GM19043 (cell line): ENCODE measurements around the gene ELFN2.

Source experiments
- ATAC-seq: cut with Tn5 transposase; IDR thresholded peaks from one replicate; pipeline ENCODE4 v1.9.1; 2021; ENCODE audit warnings: low read depth; ENCODE audit not compliant: unreplicated experiment

Gene ELFN2

GRCh38 chr22:37388538-37388937 lies 38.7 kb downstream of the ELFN2 start:
- no peak for ATAC-seq

DNA sequence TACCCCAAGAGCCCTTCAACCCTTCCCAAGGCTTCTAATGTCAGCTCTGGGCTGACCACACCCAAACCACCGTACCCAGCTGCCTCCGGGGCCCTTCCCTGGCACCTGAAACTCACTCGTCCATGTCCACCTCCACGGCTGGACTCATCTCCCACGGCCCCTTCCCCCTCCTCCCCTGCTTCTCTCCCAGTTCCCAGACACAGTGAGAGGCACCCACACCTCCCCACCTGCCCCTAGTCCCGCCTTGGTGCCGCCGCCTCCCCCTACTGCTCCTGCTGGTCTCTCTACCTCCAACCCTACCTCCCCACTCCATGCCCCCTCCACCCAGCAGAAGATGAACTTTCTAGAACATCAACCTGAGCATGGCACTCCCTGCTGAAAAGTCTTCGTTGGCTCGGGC lies 39.5 kb downstream of the ELFN2 start:
- ATAC-seq, result no peak

GRCh38 chr22:37386441-37386840 lies 40.8 kb downstream of the ELFN2 start:
- ATAC-seq, result no peak

- ATAC-seq, result no peak
Observed at GRCh38 chr22:37384691-37385090, 42.6 kb downstream of the ELFN2 start.

DNA sequence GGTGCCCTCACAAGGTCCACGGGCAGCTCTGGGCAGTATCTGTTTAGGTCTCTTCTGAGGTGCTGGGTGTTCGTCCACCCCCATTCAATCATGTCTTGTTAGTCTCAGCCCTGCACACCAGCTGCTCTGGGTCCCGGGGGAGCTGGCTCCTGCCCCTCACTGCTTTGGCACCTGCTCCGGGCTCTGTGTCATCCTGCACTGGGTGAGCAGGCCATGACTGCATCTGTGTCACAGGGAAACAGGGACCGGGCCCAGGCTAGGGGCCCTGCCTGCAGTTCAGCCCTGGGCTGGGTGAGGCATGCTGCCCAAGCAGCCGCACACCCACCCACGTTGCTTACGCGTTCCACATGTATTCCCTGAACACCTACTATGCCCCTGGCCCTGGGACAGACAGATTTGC lies 43.9 kb downstream of the ELFN2 start:
- ATAC-seq, result no peak

DNA sequence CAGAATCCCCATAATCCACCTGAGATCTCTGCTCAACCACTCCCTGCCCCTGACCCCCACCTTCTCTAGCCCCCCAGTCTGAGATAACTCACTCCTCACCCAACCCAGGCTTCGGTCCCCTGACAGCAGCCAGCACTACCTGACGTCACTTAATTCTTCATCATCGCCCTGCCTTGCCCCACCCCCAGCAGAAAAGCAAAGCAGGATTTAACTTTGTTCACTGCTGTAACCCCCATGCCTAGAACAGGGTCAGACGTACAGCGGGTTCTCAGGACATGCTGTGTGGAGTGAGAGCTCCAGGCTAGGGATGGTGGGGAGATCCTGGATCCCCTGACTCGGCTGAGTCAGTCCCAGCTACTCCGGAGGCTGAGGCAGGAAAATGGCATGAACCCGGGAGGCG lies 45.8 kb downstream of the ELFN2 start:
- ATAC-seq, result no peak

- no peak for ATAC-seq
Observed at GRCh38 chr22:37379722-37380121, 47.6 kb downstream of the ELFN2 start.

DNA sequence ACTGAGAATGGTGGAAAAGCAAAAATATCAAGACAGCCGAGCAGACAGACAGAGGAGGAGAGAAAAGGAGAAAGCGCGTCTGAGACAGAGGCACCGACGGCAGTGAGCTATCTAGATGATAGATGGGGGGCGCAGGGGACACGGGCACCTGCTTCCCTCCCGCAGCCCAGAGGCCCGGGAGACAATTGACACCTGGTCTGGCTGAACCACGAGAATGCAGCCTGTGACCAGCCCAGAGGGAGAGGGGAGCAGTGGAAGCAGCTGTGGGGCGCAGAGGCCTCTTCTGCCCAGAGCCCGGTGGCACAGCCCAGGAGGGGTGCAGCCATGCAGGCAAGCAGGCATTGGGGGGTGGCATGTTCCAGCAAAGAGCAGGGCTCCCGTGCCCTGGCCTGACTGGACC lies 48.2 kb downstream of the ELFN2 start:
- ATAC-seq, result no peak

- ATAC-seq, result no peak
Observed at GRCh38 chr22:37378642-37379058, 48.6 kb downstream of the ELFN2 start.

DNA sequence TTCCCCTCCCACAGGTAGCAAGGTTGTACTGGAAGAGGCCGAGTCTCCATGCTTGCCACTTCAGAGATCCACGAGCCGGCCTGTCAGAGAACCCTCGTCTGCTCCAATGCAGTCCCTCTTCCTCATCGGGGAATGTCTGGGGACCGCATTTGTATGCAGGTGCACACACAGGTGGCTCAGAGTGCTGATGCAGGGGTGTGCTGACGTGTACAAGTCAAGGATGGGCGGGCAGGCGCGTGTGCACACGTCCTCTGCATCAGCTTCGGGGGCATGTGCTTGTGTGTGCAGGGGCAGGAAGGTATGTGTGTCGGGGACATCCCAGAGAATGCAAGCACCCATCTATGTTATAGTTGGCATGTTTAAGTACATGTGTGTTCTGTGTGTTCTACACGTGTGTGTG lies 49.4 kb downstream of the ELFN2 start:
- no peak for ATAC-seq

DNA sequence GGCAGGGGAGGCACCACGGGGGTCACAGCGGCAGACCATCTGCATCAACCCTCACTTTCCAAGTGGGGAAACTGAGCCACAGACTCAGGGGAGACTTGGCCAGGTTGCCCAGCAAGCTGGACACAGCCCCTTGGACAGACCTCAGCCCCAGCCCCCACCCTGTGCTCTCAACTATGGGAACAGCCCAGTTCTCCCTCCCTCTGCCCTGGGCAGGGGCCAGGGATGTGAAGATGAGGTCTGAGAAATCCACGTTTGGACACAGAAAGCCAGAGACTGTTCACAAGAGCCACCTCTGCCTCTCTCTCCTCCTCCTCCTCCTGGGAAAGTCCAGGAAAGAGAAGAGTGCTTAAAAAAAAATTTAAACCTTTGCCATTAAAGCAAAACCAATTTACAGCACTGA lies 50.1 kb downstream of the ELFN2 start:
- ATAC-seq, result no peak

GRCh38 chr22:37376643-37377042 lies 50.6 kb downstream of the ELFN2 start:
- no peak for ATAC-seq

DNA sequence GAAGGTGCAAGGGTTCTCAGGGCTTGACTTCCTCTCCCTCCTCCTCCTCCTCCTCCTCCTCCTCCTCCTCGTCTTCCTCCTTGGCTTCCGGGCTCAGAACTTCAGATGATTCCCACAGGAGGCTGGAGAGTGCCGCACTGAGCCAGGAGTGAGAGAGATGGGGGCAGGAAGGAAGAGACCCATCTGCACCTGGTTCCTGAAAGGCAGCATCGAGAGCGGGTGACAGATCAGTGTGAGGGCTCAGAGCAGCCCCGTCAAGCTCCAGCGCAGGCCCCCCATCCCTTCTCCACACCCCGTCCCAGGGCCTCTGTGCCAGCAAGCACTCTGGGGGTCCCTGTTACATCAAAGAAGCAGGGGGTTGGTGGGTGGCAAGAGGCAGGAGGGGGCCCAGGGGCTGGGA lies 51.5 kb downstream of the ELFN2 start:
- ATAC-seq, result no peak

GRCh38 chr22:37374571-37374970 lies 52.7 kb downstream of the ELFN2 start:
- no peak for ATAC-seq

GRCh38 chr22:37373451-37373850 lies 53.8 kb downstream of the ELFN2 start:
- ATAC-seq, result no peak

DNA sequence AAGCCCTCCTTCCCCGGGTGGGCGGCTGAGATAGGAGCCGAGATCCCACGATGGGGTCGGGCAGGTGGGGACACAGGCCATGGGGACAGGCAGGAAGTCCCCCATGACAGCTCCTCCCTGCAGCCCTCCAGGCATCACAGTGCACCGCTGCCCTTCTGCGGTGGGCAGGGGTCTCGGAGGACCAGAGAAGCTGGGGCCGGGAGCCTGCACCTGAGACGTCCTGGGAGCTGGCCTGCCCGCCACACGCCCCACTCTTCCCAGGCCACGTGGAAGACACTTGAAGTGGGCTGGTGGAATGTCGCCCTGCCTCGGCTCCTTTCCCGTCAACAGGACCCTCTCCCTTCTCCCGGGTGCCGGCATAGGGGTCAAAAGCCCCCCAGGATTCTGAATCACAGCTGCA lies 55.4 kb downstream of the ELFN2 start:
- no peak for ATAC-seq

DNA sequence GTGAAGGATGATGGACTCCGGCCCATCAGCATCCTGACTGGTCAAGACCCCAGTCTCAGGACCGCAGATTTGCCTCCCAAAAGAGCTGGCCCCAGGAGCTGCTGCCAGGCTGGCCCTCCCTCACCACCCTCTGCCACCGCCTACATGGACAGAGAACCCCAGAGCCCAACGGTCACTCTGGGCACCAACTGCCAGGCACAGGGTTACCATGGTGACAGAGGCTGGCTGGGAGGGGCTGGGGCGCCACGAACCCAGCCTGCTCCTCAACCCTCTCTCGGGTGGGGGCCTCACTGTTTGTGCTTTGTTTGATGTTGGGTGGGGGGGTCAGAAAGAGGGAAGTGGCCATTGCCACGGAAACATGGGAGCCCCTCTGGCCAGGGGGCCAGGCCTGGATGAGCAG lies 55.8 kb downstream of the ELFN2 start:
- ATAC-seq, result no peak

- ATAC-seq, result no peak
Observed at GRCh38 chr22:37370306-37370979, 56.8 kb downstream of the ELFN2 start.

- ATAC-seq, result no peak
Observed at GRCh38 chr22:37369483-37369882, 57.8 kb downstream of the ELFN2 start.

DNA sequence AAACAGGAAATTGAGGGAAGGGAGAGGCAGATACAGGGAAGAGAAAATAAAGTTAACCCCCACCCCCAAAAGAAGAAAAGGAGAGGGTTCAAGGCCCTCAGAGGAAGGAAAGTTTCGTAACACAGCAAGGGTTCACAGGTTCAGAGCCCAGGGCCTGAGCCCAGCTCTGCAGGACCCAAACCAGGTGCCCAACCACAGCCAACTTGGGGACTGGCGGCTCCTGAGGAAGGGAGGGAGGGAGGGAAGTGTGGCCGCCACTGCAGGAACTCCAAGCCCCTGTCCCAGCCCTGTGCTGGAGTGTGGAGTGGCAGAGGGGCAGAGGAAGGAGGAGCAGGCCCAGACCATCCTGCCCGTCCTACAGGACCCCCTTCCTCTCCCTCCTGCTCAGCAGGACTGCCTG lies 59.2 kb downstream of the ELFN2 start:
- ATAC-seq, result no peak

DNA sequence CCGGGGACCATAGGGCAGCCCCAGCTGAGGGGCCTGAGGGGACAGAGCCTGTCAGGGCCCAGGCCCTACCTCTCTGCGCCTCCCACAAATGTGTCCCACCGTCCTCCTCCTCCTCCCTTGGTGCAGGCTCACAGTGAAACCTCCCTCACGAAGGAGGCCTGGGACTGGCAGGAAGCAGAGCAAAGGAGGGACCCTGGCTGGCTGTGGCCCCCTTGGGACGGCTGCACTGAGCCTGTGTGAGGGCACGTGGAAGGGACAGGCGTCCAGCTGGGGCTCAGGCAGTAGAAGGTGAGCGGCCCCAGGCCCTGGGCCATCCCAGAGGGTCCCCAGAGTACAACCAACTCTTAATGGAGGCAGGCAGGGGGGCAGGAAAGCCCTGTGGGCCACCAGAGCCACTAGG lies 60.7 kb downstream of the ELFN2 start:
- no peak for ATAC-seq

DNA sequence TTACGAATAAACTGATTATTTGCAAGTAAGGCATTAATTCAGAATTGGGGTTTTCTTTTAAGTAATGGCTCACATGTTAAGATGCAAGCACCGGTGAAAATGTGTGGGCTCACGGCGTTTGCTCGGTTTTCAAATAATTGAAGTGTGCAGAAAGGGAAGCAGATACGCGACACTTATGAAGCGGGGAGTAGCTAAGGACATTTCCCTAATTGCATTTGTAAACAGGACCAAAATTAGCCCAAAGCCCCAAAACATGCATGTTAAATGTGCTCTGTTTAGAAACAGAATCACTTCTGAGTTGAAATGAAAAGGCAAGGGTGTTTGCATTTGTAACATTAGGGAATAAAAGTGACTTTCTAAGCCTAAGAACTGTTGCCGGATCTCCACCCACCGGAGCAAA lies 61.3 kb downstream of the ELFN2 start:
- no peak for ATAC-seq
